T-helper 1 cell (primary cell): ENCODE data around the gene PTPN20.
"Not testable (repeated sequence)": the region's sequence is repeated elsewhere in the genome, so short reads cannot be mapped to it uniquely, and the experiment has no call there.

Source experiments
- DNase-seq, 5 donors: peaks; one replicate each; pipeline ENCODE4 v3.0.0-alpha.2; 2012 to 2020

PTPN20 gene

DNA sequence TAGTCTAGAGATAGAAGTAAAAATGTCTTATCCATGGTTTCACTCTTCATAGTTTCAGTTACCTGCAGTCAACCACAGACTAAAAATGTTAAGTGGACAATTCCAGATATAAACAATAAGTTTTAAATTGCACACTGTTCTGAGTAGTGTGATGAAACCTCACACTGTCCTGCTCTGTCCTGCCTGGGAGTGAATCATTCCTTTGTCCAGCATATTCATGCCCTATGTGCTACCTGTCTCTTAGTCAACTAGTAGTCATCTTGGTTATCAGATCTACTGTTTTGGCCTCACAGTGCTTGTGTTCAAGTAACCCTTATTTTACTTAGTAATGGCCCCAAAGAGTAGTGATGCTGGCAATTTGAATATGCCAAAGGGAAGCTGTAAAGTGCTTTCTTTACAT lies 49.5 kb downstream of the PTPN20 start:
- DNase-seq, result not testable (repeated sequence)

DNA sequence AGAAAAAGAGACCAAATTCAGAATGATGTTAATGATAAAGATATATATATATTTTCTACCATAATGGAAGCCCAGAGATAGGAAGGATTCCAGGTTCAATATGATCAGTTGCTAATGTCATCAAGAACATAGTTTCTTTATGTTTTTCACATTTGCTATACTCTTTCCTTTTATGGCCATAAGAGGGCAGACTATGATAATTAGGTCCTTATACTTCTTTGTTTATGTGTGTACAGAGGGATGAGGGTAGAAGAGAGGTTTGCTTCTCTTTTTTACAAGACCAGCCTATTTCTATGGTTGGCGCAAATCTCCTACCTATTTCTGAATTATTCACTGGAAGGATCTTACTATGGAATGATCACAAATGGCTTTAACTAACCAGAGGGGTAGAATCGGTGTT lies 52.1 kb downstream of the PTPN20 start:
- DNase-seq, result not testable (repeated sequence)

DNA sequence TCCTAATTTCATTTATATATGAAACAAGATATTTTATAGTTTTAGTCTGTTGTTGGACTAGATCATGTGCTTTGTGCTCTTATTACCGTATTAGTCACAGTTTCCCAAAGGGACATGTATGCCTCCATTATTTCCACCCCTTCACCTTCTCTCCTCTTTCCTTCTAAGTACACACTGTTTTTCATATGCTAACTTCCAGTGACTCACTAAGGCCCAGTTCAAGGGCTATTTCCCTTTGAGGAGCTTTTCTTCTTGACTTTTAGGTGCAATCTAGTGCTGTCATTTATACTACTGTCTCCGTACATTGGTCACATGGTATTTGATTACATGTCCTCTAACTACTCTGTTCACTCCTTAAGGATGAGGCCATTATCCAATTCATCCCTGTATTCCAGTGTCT lies 55.8 kb downstream of the PTPN20 start:
- not testable (repeated sequence) for DNase-seq

DNA sequence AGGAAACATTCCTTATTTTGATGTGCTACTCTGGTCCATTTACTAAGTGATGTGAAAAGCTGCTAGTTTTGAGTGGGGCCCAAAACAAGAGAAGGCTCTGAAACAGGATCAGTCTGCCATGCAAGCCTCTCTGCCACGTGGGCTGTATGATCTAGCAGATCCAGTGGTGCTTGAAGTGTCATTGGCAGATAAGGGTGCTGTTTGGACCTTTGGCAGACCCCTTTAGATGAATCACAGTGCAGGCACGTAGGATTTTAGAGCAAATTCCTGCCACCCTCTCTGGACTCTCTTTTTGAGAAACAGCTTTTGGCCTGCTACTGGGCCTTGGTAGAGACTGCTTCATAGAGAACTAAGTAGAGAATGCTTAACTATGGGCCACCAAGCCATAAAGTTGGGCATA lies 69.0 kb downstream of the PTPN20 start:
- not testable (repeated sequence) for DNase-seq

DNA sequence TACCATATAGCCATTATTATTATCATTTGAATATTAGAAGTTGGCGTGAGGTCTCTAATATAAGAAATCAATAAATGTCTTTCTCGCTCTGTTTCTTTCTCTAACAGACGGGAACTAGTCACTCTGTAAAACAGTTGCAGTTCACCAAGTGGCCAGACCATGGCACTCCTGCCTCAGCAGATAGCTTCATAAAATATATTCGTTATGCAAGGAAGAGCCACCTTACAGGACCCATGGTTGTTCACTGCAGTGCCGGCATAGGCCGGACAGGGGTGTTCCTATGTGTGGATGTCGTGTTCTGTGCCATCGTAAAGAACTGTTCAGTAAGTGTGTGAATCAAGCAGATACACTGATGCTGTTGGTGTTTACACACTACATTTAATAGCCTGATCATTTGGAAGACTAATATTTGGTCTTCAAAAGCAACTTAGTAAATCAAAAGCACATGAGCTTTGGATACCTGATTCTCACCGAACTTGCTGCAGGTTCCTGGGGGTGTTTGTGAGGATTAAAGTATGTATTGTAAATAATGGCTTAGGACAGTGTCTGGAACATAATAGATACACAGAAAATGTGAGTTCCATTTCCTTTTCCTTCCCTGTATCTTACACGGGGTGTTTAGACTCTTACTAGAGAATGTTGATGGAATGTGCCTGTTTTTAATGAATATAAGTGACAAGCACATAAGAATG lies 76.2 kb downstream of the PTPN20 start:
- not testable (repeated sequence) for DNase-seq

DNA sequence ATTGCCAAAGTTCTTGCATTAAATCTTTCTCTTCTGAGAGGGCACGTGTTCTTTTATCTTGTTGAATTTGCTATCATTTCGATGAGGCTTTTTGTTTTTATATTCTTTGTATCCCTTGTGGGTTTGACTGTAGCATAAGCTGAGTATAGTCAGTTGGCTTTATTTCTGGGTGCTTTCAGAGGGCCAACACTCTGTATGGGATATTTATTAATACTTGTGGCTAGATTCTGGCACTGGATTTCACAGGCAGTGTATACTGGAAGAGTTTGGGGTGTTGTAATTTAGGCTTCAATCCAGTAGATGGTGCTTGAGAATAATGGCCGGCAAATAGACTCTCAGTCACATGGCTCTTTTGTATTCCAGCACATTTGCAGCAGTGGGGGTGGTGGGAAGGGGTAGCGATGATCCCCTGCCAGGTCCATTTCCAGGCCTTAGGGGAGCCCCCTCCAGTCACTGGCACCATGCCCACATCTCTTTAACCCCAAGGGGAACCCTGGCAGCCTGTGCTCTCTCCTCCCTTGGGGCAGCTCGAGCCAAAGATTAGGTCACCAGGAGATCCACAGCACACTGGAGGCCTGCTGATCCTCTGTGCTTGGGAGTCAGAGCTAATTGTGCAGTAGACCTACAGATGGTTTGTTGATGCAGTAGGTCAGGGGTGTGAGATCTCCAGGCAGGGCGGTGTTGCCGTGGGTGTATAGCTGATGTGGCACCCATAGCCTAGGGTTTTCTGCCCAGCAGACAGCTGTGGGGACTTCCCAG lies 81.8 kb downstream of the PTPN20 start:
- DNase-seq, result no peak

DNA sequence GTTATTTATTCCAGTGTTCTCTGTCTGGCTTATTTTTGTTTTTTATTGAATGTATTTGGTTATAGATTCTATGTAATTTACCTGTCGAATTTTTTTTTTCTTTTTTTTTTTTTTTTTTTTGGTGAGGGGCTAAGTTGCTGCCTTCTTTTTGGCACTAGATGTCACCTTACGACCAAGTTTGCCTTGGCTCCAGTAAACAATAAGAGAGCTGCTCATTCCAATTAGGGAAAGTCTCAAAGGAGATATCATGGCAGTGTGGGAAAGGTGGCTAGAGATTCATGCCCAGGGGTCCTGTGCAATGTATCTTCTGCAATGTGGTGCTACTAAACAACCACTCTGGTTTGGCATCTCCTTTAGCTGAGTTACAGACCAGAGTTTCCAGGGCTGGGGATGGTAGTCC lies 84.0 kb downstream of the PTPN20 start:
- no peak for DNase-seq

DNA sequence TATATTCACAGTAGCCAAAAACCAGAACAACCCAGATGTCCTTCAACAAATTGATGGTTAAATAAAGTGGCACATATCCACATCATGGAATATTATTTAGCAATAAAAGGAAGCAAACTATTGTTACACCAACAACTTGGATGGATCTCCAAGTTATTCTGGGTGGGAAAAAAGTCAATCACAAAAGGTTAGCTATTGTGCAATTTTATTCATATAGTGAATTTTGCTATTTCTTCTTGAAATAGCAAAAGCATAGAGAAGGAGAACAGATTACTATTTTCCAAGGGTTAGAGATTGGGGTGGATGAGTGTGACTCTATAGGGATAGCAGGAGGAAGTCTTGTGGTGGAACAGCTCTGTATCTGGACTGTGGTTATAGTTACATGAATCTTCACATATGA lies 87.0 kb downstream of the PTPN20 start:
- DNase-seq, result no peak

DNA sequence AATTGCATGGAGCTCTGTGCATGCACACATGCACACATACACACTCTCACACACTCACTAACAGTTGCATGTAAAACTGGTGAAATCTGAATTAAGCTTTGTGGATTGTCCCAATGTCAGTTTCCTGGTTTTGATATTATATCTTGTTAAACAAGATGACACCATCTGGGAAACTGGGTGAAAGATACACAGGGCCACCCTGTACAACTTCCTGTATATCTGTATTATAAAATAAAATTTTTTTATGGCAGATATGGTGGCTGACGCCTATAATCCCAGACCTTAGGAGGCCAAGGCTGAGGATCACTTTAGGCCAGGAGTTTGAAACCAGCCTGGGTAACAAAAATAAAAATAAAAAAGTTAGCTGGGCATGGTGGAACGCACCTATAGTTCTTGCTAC lies 87.4 kb downstream of the PTPN20 start:
- no peak for DNase-seq

DNA sequence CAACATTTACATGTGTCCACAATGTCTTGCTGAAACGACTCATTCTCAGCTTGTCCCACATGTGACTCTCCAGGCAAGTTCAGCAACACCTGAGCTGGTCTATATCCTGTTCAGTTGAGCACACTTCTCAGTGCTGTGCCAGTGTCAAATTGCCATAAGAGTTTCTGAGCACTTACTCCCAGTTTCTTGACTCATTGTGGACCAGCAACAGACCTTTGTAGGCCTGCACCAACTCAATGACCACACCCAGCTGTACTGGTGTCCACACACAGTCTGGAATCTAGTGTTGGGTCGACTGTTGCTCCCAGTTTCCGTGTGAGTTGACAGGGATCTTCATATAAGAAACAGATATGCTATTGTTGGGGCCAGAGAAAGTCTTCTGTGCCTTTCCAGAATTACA lies 88.0 kb downstream of the PTPN20 start:
- DNase-seq, result no peak

DNA sequence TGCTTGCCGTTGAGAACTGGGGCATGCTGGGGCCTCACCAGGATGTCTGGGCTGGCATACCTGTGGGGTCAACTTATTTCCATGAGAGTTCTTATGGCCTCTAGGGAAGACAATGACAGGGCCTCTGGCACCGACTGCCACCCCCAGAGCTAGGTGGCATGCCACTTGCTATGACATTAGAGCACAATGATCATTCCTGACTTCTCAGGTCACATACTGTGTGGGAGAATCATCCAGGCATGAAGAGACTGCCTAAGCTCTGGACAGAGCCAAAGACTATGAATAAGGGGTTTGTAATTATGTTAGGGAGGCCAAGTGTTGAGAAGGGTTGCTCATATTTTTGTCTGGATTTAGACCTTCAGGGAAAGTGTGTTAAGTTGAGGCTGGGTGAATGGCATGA lies 97.5 kb downstream of the PTPN20 start:
- no peak for DNase-seq

DNA sequence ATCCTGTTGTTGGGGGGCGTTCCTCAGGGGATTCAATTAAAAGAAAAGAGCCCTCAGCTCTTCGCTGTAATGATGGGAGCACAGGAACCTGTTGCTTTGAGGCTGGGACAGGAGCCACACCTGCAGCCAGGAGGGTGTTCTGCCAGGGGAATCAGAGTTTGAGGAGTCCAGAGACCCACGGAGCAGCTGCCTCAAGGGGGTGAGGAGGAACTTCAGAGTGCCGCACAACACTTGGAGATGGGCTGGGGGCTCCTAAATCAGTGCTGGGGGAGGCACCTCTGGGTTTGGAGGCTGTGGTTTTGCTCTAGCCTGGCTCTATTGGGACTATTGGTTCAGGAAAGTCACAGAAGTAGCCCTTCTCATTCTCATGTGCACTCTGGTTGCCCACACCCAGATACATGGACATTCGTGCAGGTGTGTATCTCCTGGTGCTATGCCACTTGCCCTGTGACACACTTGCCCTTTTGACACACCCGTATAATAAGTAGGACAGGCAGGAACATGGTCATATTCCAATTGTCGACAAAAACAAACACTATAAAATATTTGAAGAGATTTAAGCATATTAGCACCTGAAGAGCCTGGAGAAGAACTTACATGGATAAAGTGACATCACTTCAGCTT lies 98.1 kb downstream of the PTPN20 start:
- DNase-seq, result no peak

DNA sequence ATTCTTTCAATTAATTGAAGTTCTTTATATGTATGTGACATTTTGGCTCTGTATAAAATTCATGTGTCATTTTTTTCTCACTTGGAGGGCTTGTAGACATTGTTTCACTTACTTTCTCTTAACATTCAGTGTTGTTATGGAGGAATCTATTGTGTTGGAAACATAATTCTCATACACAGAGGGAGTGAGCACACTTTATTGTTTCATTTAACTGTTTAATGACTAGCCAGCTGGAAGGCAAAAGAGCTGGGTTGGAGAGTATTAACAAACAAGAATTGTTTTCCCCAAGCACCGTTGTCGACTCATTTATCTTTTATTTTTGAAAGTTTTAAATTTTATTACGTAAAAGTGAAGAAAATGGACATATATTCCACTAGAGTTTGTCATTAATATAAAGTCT lies 98.8 kb downstream of the PTPN20 start:
- DNase-seq, result no peak

DNA sequence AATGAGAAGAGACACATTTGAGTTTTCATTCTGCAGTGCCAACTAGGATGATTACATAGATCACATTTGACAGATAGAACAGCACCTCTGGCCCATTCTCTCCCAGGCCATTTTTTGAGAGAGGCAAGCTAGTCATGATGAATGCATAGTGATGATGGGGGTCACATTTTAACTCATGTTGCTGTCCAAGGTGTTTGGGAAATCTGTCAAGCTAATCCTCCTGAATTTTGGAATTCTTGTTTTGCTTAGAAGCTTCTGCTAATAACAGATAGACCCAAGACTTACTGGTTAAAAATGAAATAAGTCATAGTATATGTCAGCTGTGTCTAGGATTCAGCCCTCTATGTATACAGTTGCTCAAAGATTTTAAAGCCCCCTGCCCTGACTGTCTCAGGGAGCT lies 101.0 kb downstream of the PTPN20 start:
- DNase-seq, result no peak

DNA sequence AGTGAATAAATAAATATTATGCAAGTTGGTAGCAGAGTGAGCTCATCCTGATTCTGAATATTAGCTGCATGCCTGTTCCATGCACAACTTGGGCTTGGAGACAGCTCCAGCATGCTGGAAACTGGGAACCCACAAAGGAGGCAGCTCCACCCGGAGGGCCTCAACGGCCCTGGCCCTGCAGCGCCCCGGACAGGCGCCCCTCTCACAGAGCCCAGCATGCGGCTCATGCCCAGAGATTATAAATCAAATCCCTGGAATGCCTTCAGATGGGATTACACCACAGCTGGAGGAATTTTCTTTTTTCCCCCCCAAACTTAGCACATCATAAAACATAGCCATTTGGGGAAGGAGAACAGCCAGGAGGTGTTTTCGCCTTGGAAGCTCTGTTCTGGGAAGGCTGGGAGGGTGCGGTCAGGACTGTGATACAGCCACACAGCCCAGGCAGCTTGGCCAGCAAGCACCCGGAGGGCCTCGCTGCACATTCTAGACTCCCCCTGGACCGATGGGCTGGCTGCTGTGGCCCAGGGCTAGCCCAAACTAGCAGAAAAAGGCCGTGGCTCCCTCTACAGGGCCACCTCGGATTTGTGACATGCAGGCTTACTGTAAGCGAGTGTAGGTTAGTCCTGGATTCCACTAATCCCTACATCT lies 102.4 kb downstream of the PTPN20 start:
- no peak for DNase-seq

DNA sequence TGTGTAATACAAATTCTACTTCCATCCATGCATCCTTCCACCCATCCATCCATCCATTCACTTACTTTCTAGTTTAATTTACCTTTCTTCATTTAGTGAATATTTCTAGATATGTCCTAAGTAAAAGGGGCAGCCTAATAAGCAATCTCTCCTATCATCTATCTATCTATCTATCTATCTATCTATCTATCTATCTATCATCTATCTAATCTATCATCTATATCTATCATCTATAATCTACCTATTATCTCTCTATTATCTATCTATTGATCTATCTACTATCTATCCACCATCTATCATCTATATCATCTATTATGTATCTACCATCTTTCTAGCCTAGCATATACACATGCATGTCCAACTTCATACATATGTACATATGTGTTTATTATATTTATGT lies 104.2 kb downstream of the PTPN20 start:
- no peak for DNase-seq

DNA sequence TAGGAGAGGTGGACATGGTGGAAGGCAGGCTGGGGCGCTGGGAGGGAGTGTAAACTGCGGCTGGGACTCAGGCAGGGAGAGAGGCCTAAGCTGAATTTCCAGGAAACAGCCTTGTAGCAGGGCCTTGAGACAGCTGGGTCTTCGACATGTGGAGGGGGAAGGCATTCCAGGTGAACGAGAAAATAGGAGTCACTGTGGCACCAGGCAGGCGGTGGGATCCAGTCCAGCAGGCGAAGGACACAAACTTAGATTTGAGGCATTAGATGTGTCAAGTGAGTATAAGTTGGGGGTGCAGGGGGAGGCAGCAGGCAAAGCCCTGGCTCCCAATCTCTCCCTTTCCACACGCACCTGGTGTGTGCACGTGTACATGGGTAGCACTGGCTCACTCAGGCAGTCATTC lies 105.3 kb downstream of the PTPN20 start:
- DNase-seq, result no peak

DNA sequence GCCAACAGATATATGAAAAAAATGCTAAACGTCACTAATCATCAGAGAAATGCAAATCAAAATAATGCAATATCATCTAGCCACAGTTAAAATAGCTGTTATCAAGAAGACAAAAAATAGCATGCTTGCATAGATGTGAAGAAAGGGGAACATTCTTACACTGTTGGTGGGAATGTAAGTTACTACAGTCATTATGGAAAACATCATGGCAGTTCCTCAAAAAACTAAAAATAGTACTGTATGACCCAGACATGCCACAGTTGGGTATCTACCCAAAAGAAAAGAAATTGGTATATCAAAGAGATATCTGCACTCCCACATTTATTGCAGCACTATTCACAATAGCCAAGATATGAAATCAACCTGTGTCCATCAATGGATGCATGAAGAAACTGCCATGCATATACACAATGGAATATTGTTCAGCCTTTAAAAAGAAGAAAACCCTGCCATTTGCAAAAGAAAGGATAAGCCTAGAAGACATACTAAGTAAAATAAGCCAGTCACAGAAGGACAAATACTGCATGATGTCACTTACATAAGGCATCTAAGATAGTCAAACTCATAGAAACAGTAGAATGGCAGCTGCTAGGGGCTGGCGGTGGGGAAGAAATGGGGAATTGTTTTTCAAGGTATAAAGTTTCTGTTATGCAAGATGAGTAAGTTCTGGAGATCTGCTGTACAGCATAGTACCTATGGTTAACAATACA lies 107.0 kb downstream of the PTPN20 start:
- no peak for DNase-seq

DNA sequence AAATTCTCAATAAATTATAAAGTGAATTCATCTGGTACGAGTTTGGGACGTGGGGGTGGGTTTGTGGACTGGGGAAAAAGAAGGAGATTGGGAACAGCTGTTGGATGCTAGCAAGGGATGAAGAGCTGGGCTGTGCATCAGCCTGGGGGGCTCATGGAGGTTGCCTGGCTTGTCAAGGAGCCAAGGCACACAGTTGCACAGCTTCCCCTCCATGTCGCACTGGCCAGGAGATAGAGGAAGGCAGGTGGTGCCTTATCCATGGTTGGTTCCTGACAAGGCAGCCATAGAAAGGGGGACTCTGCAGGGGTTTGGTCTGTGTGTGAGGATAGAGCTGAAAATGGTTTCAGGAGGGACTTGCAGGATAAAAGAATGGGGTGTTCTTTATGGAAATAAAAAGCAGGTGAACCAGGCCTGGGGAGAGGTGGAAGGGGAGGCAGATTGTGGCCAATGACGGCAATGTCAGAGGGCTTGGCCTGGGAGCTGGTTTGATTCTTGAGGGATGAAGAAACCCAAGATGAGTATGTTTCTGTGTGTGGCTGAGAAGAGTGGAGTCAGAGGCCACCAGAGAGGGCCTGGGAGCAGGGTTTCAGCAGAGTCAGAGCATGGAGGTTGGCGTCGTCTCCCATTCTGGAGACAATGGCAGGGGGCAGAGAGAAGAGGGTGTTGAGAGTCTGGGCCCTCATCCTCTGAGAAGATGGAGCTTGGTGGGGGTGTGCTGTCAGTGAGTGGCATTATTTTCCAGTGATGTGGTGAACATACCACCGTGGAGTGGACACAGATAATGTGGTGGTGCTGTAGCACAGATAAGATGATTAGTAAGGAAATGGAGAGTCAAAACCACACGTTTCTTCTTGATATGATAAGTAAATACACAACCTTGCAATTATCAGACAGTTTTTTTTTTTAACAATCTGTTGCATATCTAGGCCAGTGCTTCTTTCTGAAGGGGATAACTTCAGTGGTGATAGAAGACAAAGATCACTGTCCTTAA lies 108.2 kb downstream of the PTPN20 start:
- no peak for DNase-seq

DNA sequence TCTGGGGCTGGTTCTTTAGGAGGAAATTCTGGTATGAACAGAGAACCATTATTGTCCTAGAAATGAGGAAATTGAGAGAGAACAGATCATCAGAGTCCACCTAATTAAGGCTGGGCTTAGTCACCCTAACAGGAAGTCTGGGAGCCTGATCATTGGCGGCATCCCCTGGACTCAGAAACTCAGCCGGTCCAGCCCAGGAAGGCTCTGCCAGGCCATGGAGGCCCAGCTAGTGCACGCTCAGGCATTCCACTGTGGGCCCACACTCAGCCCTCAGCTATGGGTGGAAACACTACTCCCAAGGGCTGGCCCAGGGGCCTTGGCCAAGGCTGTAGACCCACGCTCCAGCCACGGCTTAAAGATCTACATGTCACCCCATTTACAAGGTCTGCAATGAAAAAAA lies 109.2 kb downstream of the PTPN20 start:
- no peak for DNase-seq

DNA sequence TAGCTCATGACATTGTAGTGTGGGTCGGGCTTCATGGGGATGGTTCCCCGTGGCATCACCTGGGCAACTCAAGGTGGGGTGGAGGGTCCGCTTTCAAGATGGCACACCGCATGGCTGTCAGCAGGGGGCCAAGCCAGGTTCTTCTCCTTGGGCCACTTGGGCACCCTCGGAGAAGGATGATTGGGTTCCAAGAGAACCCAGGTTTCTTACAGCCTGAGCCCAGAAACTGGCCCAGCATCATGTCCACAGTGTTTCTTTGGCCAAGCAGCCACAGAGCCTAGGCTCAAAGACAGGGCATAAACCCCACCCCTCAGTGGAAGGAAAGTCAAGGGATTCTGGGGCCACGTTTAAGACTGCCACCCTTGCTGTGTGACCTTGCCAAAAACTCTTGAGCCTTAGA lies 110.6 kb downstream of the PTPN20 start:
- DNase-seq, result no peak
